WTC11 (cell line): ENCODE measurements around the gene DSG3. TPM values are rescaled to one million over a fixed set of nuclear protein-coding genes. Genes with fewer than 3 reads are reported as not detected.

ENCODE experiments used
- ATAC-seq: fragments of 200-7000 bp; cut with Tn5 transposase; 2 replicates; pipeline ENCODE4 v1.10.0; 2021; ENCODE audit warnings: mild to moderate bottlenecking, moderate library complexity
- CTCF ChIA-PET: fragments of 300-600 bp; sonication (Branson Sonifier 250); formaldehyde crosslinking; loops from one replicate; lab custom pipeline; 2021; ENCODE audit warnings: antibody characterized with exemption; lab: Charles Lee
- POLR2A ChIA-PET: fragments of 350-600 bp; sonication (Branson Sonifier 250); formaldehyde crosslinking; loops from one replicate; lab custom pipeline; 2021; ENCODE audit warnings: antibody characterized with exemption; lab: Charles Lee
- DNase-seq: peaks from one replicate; pipeline ENCODE4 v3.0.0; 2021; ENCODE audit warnings: low spot score
- H3K27ac Mint-ChIP-seq: 2 replicates; pipeline ENCODE4 v1.8.0; 2021; ENCODE audit warnings: mixed read lengths
- H3K27me3 Mint-ChIP-seq: 2 replicates; pipeline ENCODE4 v1.8.0; 2021; ENCODE audit warnings: low read depth, mild to moderate bottlenecking, moderate library complexity, mixed read lengths
- H3K36me3 Mint-ChIP-seq: 2 replicates; pipeline ENCODE4 v1.8.0; 2021; ENCODE audit warnings: mixed read lengths
- H3K4me1 Mint-ChIP-seq: 2 replicates; pipeline ENCODE4 v1.8.0; 2022; ENCODE audit warnings: mixed read lengths
- H3K4me3 Mint-ChIP-seq: 2 replicates; pipeline ENCODE4 v1.8.0; 2021; ENCODE audit warnings: mild to moderate bottlenecking, moderate library complexity, mixed read lengths
- H3K9me3 Mint-ChIP-seq: 2 replicates; pipeline ENCODE4 v1.8.0; 2021; ENCODE audit warnings: mixed read lengths
- AR ChIP-seq: fragments of 250-450 bp; sonication (Bioruptor Pico); IDR thresholded peaks from 2 replicates; pipeline ENCODE4 v1.9.0; 2021; ENCODE audit warnings: mild to moderate bottlenecking
- ATF2 ChIP-seq: sonication (generic); formaldehyde crosslinking; IDR thresholded peaks from 2 replicates; pipeline ENCODE4 v1.8.1; 2022; ENCODE audit warnings: low read depth, missing genetic modification reagents, borderline replicate concordance
- ATF3 ChIP-seq: sonication (generic); formaldehyde crosslinking; conservative IDR thresholded peaks from 2 replicates; pipeline ENCODE4 v1.8.1; 2022; ENCODE audit warnings: mild to moderate bottlenecking, missing genetic modification reagents
- CREM ChIP-seq: sonication (generic); formaldehyde crosslinking; IDR thresholded peaks from 2 replicates; pipeline ENCODE4 v1.8.1; 2022; ENCODE audit warnings: mild to moderate bottlenecking, missing genetic modification reagents, moderate library complexity
- CTCF ChIP-seq: fragments of 200-600 bp; IDR thresholded peaks from 2 replicates; pipeline ENCODE4 v1.8.0; 2022; ENCODE audit warnings: antibody characterized with exemption
- ETV6 ChIP-seq: sonication (generic); formaldehyde crosslinking; IDR thresholded peaks from 2 replicates; pipeline ENCODE4 v1.8.1; 2022; ENCODE audit warnings: mild to moderate bottlenecking, missing genetic modification reagents
- NFATC4 ChIP-seq: fragments of 250-450 bp; sonication (Bioruptor Pico); IDR thresholded peaks from 2 replicates; pipeline ENCODE4 v1.9.0; 2021; ENCODE audit warnings: mild to moderate bottlenecking
- NFYB ChIP-seq: sonication (generic); formaldehyde crosslinking; conservative IDR thresholded peaks from 2 replicates; pipeline ENCODE4 v1.8.0; 2022; ENCODE audit warnings: low read depth, missing genetic modification reagents
- NR3C1 ChIP-seq: sonication (generic); formaldehyde crosslinking; conservative IDR thresholded peaks from 2 replicates; pipeline ENCODE4 v1.8.1; 2023; ENCODE audit warnings: low read depth, mild to moderate bottlenecking, missing genetic modification reagents
- SMAD4 ChIP-seq: sonication (generic); formaldehyde crosslinking; IDR thresholded peaks from 2 replicates; pipeline ENCODE4 v1.8.0; 2022; ENCODE audit warnings: mild to moderate bottlenecking, missing genetic modification reagents
- ZNF121 ChIP-seq: sonication (generic); formaldehyde crosslinking; IDR thresholded peaks from 2 replicates; pipeline ENCODE4 v1.8.0; 2023; ENCODE audit warnings: missing genetic modification reagents
- ZNF138 ChIP-seq: sonication (generic); formaldehyde crosslinking; conservative IDR thresholded peaks from 2 replicates; pipeline ENCODE4 v1.8.1; 2022; ENCODE audit warnings: mild to moderate bottlenecking, moderate library complexity, missing genetic modification reagents
- ZNF317 ChIP-seq: sonication (generic); formaldehyde crosslinking; IDR thresholded peaks from 2 replicates; pipeline ENCODE4 v1.8.1; 2023; ENCODE audit warnings: low read depth, mild to moderate bottlenecking, moderate library complexity, missing genetic modification reagents, borderline replicate concordance
- ZNF396 ChIP-seq: fragments of 250-450 bp; sonication (Bioruptor Pico); IDR thresholded peaks from 2 replicates; pipeline ENCODE4 v1.8.0; 2021; ENCODE audit warnings: mild to moderate bottlenecking, moderate library complexity, borderline replicate concordance
- ZNF425 ChIP-seq: fragments of 250-450 bp; sonication (Bioruptor Pico); conservative IDR thresholded peaks from 2 replicates; pipeline ENCODE4 v1.9.0; 2021; ENCODE audit warnings: mild to moderate bottlenecking
- ZNF512 ChIP-seq: sonication (generic); formaldehyde crosslinking; IDR thresholded peaks from 2 replicates; pipeline ENCODE4 v1.8.1; 2022; ENCODE audit warnings: missing genetic modification reagents, borderline replicate concordance
- ZNF532 ChIP-seq: fragments of 250-450 bp; sonication (Bioruptor Pico); IDR thresholded peaks from 2 replicates; pipeline ENCODE4 v1.9.0; 2021; ENCODE audit warnings: mild to moderate bottlenecking, borderline replicate concordance
- total RNA-seq: library from RNA; stranded (reverse); gene quantifications from 3 replicates; pipeline ENCODE4 v1.2.3, GENCODE V29; 2021

DSG3 gene
- total RNA-seq, 1 experiment from 2014 or later = 0.04 TPM

GRCh38 chr18:31490833-31491232, 43.3 kb downstream of the DSG3 start:
- Mint-ChIP-seq H3K27ac (no peak overlapping the region), H3K4me1 (peaks cover 15% of the 10 kb centered on the region), H3K27me3 (no peaks in the 10 kb centered on the region; the same call in 1 of the 2 replicates), H3K9me3 (no peaks in the 10 kb centered on the region), H3K4me3 (no peak overlapping the region), H3K36me3 (no peaks in the 10 kb centered on the region)
- ChIA-PET CTCF (no interaction called here), POLR2A (no interaction called here)
- ATAC-seq = no peak
- TF ChIP-seq ZNF317 (CRISPR knock-in tag) = no peak
- no peak for DNase-seq

- Mint-ChIP-seq H3K27me3 (peaks cover 2% of the 10 kb centered on the region; the same call in 1 of the 2 replicates), H3K27ac (no peak overlapping the region), H3K9me3 (no peaks in the 10 kb centered on the region), H3K36me3 (no peaks in the 10 kb centered on the region), H3K4me3 (no peak overlapping the region), H3K4me1 (peaks cover 11% of the 10 kb centered on the region)
- ChIA-PET CTCF (interaction anchor here (1.0 kb wide), 1 partner anchor 67 kb away, joined by 4 read pairs; no protein-coding TSS in a partner anchor), POLR2A (no interaction called here)
- no peak for ATAC-seq
- DNase-seq = no peak
- TF ChIP-seq ZNF512 (CRISPR knock-in tag) (no peak), ETV6 (no peak), CTCF (no peak), ATF3 (no peak), ZNF396 (CRISPR knock-in tag) (no peak), NFATC4 (no peak), NR3C1 (CRISPR knock-in tag) (no peak), ATF2 (CRISPR knock-in tag) (no peak), AR (CRISPR knock-in tag) (no peak), ZNF425 (CRISPR knock-in tag) (no peak), ZNF317 (CRISPR knock-in tag) (no peak), ZNF121 (CRISPR knock-in tag) (no peak), ZNF138 (CRISPR knock-in tag) (no peak), CREM (CRISPR knock-in tag) (no peak), ZNF532 (CRISPR knock-in tag) (no peak), NFYB (CRISPR knock-in tag) (no peak), SMAD4 (CRISPR knock-in tag) (no peak)
Observed at GRCh38 chr18:31491586-31491985, 44.0 kb downstream of the DSG3 start.
